ENCODE measurements around the gene INTU. TPM values are rescaled to one million over a fixed set of nuclear protein-coding genes. Genes with fewer than 3 reads are reported as not detected.

Gene INTU
- total RNA-seq, 3 donors from 2014 or later: 7.0 to 22.4 (median 11.1) TPM

GRCh38 chr4:127656047-127656680 is 23.4 kb downstream of the INTU start:
- Histone ChIP-seq H3K9me3 (no peaks in the 10 kb centered on the region), H3K27ac (no peak overlapping the region), H3K4me1 (no peaks in the 10 kb centered on the region), H3K36me3 (no peaks in the 10 kb centered on the region), H3K27me3 (no peaks in the 10 kb centered on the region), H3K4me3 (no peak overlapping the region)
- intact Hi-C loops (cut with DNase I; ENCODE audit: low total_unique reads): no loop called here
- TF ChIP-seq CTCF (IDR thresholded peaks at IDR 0.05): no peak
- no peak for TF ChIP-seq POLR2AphosphoS5 (IDR thresholded peaks at IDR 0.05)
- TF ChIP-seq POLR2A (IDR thresholded peaks at IDR 0.05): no peak
- no peak for DNase-seq (ENCODE audit: low spot score in 2 of 2)

GRCh38 chr4:127660284-127660885 is 27.6 kb downstream of the INTU start:
- TF ChIP-seq POLR2A (IDR thresholded peaks at IDR 0.05) (no peak), CTCF (IDR thresholded peaks at IDR 0.05) (no peak), POLR2AphosphoS5 (IDR thresholded peaks at IDR 0.05) (no peak)
- H3K4me3 ChIP-seq: no peak overlapping the region
- H3K36me3 ChIP-seq: no peaks in the 10 kb centered on the region
- no peaks in the 10 kb centered on the region for H3K9me3 ChIP-seq
- H3K27me3 ChIP-seq: no peaks in the 10 kb centered on the region
- no peak overlapping the region for H3K27ac ChIP-seq
- intact Hi-C loops (cut with DNase I; ENCODE audit: low total_unique reads): no loop called here
- no peak for DNase-seq (ENCODE audit: low spot score in 2 of 2)
- H3K4me1 ChIP-seq: no peaks in the 10 kb centered on the region

GRCh38 chr4:127667116-127667515 is 34.4 kb downstream of the INTU start:
- Histone ChIP-seq H3K4me3 (no peak overlapping the region), H3K27me3 (no peaks in the 10 kb centered on the region), H3K4me1 (no peaks in the 10 kb centered on the region), H3K9me3 (no peaks in the 10 kb centered on the region), H3K27ac (no peak overlapping the region), H3K36me3 (no peaks in the 10 kb centered on the region)
- intact Hi-C loops (cut with DNase I; ENCODE audit: low total_unique reads): no loop called here
- DNase-seq (ENCODE audit: low spot score in 2 of 2): no peak
- TF ChIP-seq CTCF (IDR thresholded peaks at IDR 0.05) (no peak), POLR2AphosphoS5 (IDR thresholded peaks at IDR 0.05) (no peak), POLR2A (IDR thresholded peaks at IDR 0.05) (no peak)

GRCh38 chr4:127667772-127668171 is 35.0 kb downstream of the INTU start:
- Histone ChIP-seq H3K4me3 (no peak overlapping the region), H3K27ac (no peak overlapping the region), H3K9me3 (no peaks in the 10 kb centered on the region), H3K4me1 (no peaks in the 10 kb centered on the region), H3K36me3 (no peaks in the 10 kb centered on the region), H3K27me3 (no peaks in the 10 kb centered on the region)
- DNase-seq (ENCODE audit: low spot score in 2 of 2): no peak
- TF ChIP-seq POLR2A (IDR thresholded peaks at IDR 0.05) (no peak), CTCF (IDR thresholded peaks at IDR 0.05) (no peak), POLR2AphosphoS5 (IDR thresholded peaks at IDR 0.05) (no peak)
- intact Hi-C loops (cut with DNase I; ENCODE audit: low total_unique reads): no loop called here

DNA sequence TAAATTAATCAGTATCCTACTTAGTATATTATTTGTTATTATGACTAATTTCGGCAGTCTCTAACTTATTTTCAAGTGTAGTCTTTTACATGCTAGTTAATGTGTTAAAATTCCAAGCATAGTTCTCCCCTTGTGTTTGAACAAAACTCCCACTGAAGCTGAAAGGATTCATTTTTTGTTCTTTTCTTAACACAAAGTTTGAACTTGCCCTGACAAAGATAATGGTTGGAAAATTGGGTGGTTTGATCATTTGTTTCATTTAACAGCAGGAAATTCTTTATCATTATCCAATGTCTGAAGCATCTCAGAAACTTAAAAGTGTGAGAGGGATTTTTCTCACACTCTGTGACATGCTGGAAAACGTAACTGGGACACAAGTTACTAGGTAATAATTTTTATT is 36.0 kb downstream of the INTU start:
- Histone ChIP-seq H3K9me3 (no peaks in the 10 kb centered on the region), H3K27me3 (no peaks in the 10 kb centered on the region), H3K27ac (no peak overlapping the region), H3K4me1 (no peaks in the 10 kb centered on the region), H3K36me3 (no peaks in the 10 kb centered on the region), H3K4me3 (no peak overlapping the region)
- TF ChIP-seq POLR2AphosphoS5 (IDR thresholded peaks at IDR 0.05) (no peak), CTCF (IDR thresholded peaks at IDR 0.05) (no peak), POLR2A (IDR thresholded peaks at IDR 0.05) (no peak)
- intact Hi-C loops (cut with DNase I; ENCODE audit: low total_unique reads): no loop called here
- DNase-seq (ENCODE audit: low spot score in 2 of 2): no peak

Measured in breast epithelium (tissue), 4 donors.